OCI-LY7 (cell line): ENCODE results near the gene NUP62.
"Not testable (repeated sequence)": the region's sequence is repeated elsewhere in the genome, so short reads cannot be mapped to it uniquely, and the experiment has no call there.

Source experiments
- EZH2phosphoT487 ChIP-seq: fragments of 200-600 bp; sonication (generic); IDR thresholded peaks from 2 replicates; pipeline ENCODE4 v1.6.1; 2018; ENCODE audit warnings: low read depth, borderline replicate concordance, mild to moderate bottlenecking, mixed run types, antibody characterized with exemption, low read length, moderate library complexity, mixed read lengths
- TF ChIP-seq, protein P1 (sequence below): fragments of 200-600 bp; sonication (generic); conservative IDR thresholded peaks from 2 replicates; pipeline ENCODE4 v1.5.1; 2014; ENCODE audit warnings: mild to moderate bottlenecking, antibody characterized with exemption, low read length, moderate library complexity, mixed read lengths

GRCh38 chr19:49959892-49960291, 30.6 kb upstream of the NUP62 start:
- TF ChIP-seq, protein P1, sequence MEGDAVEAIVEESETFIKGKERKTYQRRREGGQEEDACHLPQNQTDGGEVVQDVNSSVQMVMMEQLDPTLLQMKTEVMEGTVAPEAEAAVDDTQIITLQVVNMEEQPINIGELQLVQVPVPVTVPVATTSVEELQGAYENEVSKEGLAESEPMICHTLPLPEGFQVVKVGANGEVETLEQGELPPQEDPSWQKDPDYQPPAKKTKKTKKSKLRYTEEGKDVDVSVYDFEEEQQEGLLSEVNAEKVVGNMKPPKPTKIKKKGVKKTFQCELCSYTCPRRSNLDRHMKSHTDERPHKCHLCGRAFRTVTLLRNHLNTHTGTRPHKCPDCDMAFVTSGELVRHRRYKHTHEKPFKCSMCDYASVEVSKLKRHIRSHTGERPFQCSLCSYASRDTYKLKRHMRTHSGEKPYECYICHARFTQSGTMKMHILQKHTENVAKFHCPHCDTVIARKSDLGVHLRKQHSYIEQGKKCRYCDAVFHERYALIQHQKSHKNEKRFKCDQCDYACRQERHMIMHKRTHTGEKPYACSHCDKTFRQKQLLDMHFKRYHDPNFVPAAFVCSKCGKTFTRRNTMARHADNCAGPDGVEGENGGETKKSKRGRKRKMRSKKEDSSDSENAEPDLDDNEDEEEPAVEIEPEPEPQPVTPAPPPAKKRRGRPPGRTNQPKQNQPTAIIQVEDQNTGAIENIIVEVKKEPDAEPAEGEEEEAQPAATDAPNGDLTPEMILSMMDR, result not testable (repeated sequence)
- not testable (repeated sequence) for TF ChIP-seq EZH2phosphoT487
